22Rv1 (cell line): ENCODE results near the gene MTX1.

Source experiments
- CTCF ChIP-seq: fragments of 450-650 bp; IDR thresholded peaks from 2 replicates; pipeline ENCODE4 v1.5.1; 2017; ENCODE audit warnings: mild to moderate bottlenecking
- ZFX ChIP-seq: fragments of 450-650 bp; IDR thresholded peaks from 2 replicates; pipeline ENCODE4 v1.6.1; 2017; ENCODE audit warnings: antibody characterized with exemption, borderline replicate concordance

DNA sequence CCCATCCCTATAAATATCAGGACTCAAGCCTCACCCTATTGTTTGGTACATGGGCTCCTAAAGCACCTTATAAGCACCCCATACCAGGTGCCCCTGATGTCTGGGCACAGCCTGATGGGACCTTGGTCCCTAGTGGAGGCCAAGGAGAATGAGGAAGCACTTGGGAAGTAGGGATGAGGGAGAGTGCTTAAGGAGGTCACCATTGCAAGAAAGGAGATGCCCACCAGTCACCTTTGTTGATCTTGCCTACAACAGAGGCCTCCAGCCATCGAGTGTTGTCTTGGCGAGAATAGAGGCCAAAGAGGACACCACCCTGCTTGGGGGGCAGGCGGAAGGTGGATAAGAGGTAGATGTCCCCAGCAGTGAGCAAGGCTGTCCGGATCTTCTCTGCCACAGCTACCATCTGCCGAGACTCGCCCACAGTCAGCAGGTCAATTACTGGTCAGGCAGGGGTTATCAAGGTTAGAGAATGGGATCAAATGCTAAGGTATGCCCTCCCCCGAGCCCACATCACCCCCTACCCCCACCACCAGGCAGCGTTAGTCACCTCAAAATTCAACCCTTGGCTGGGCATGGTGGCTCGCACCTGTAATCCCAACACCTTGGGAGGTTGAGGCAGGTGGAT is 2.4 kb upstream of the MTX1 start:
- TF ChIP-seq CTCF: no peak
- no peak for TF ChIP-seq ZFX
